GM12878 (cell line): Measurements from ENCODE around the gene ZNF112.

Experiments used
- NR2C1 ChIP-seq: fragments of 450-650 bp; IDR thresholded peaks from 2 replicates; pipeline ENCODE4 v1.6.1; 2017; ENCODE audit warnings: antibody characterized with exemption, mild to moderate bottlenecking, moderate library complexity
- POLR2A ChIP-seq: IDR thresholded peaks from 2 replicates; pipeline ENCODE4 v1.6.1; 2011; ENCODE audit warnings: low read depth, mild to moderate bottlenecking, low read length
- TF ChIP-seq, protein P1 (sequence below), 3 experiments: IDR thresholded peaks in 2 of 3; conservative IDR thresholded peaks in 1 of 3; 2 replicates each; pipeline ENCODE4 v1.5.1; 2011; ENCODE audit warnings: low read depth in 3 of 3, low read length in 3 of 3, mild to moderate bottlenecking in 3 of 3, control low read depth in 2 of 3, moderate library complexity in 2 of 3, inconsistent platforms in 1 of 3, mixed read lengths in 1 of 3; ENCODE audit not compliant: control insufficient read depth in 2 of 3, insufficient read depth in 1 of 3; ENCODE audit errors: extremely low read depth in 1 of 3

DNA sequence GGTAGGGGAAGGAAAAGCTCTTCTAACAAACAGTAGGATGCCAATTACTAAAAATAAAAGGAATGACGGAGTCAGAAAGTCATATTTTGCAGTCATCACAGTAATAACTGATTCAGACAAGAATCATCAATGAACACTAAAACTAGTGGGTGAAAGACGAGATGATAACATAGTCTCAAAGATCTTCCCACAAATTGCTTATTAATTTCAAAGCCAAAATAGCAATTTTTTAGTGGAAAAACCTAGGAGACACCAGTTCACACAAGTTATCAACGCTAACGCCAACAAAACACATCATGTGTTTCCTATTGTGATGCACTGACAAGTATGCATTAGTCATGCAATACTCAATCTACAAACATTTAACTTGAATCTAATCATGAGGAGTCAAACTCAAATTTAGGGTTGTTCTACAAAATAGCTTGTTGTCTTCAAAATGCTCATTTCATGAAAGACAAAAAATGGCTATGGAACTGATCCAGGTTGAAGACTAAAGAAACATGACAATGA is 78.2 kb downstream of the ZNF112 start:
- no peak for TF ChIP-seq NR2C1
- TF ChIP-seq, protein P1, sequence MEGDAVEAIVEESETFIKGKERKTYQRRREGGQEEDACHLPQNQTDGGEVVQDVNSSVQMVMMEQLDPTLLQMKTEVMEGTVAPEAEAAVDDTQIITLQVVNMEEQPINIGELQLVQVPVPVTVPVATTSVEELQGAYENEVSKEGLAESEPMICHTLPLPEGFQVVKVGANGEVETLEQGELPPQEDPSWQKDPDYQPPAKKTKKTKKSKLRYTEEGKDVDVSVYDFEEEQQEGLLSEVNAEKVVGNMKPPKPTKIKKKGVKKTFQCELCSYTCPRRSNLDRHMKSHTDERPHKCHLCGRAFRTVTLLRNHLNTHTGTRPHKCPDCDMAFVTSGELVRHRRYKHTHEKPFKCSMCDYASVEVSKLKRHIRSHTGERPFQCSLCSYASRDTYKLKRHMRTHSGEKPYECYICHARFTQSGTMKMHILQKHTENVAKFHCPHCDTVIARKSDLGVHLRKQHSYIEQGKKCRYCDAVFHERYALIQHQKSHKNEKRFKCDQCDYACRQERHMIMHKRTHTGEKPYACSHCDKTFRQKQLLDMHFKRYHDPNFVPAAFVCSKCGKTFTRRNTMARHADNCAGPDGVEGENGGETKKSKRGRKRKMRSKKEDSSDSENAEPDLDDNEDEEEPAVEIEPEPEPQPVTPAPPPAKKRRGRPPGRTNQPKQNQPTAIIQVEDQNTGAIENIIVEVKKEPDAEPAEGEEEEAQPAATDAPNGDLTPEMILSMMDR (IDR thresholded peaks at IDR 0.05 in 2 of 3, conservative IDR thresholded peaks at IDR 0.05 in 1 of 3; ENCODE audit: control insufficient read depth in 2 of 3, extremely low read depth in 1 of 3, insufficient read depth in 1 of 3, low read depth in 3 of 3, low read length in 3 of 3), result no peak
- TF ChIP-seq POLR2A, result no peak
